ENCODE data around the gene KRT222. TPM values are rescaled to one million over a fixed set of nuclear protein-coding genes. Genes with fewer than 3 reads are reported as not detected.

The KRT222 gene
- under 1 TPM; 0.06 to 0.21 (median 0.17) TPM for polyA plus RNA-seq (ENCODE audit: insufficient read length in 3 of 3)
- long read RNA-seq, donor 1, result 0 reads
- long read RNA-seq, donor 2, result 0 reads
- long read RNA-seq, donor 3, result 0 reads
- long read RNA-seq, donor 4, result 0 reads
- long read RNA-seq, donor 5, result 0 reads
- long read RNA-seq, donor 6, result 0 reads
- long read RNA-seq, donor 7, result 0 reads
- long read RNA-seq, donor 8, result 0 reads
- long read RNA-seq, donor 9, result 0 reads
- long read RNA-seq, donor 10, result 0 reads
- long read RNA-seq, donor 11, result 0 reads
- long read RNA-seq, donor 12, result 0 reads
- long read RNA-seq, donor 13, result 0 reads
- long read RNA-seq, donor 14, result 0 reads
- long read RNA-seq, donor 15, result 0 reads
- long read RNA-seq, donor 16, partial matches to known transcripts, result 0 of 1 reads
- long read RNA-seq, donor 16, other reads (novel, unspliced or antisense), result 0 of 1 reads

GRCh38 chr17:40664582-40665333 is at the start of gene KRT222:
Gene KRT222, minus strand, starts transcription at chr17:40665177. Its CDS starts 78 bp downstream, at chr17:40665099.
- no peak for DNase-seq (ENCODE audit: extremely low read depth in 1 of 11, low read depth in 9 of 11, low spot score in 4 of 11)

DNA sequence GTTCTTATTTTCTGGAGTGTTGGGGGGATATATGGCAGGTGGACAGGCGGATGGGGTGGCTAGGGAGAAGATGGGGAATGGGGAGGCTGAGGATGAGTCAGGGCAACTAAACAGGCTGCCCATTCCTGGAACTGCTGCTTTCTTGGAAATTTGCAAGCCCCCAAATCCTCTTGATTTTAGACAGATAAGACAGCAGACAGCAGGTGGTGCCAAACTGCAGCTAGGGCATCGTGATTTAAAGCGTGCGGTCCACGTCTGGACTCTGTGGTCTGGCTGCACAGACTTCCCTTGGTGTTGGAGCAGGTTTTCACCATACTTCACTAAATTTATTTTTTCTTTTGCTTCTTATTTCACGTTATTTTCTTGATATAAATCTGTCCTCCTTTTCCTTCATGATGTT is 49.5 kb upstream of the KRT222 start:
- DNase-seq (ENCODE audit: extremely low read depth in 1 of 11, low read depth in 9 of 11, low spot score in 4 of 11), result no peak

DNA sequence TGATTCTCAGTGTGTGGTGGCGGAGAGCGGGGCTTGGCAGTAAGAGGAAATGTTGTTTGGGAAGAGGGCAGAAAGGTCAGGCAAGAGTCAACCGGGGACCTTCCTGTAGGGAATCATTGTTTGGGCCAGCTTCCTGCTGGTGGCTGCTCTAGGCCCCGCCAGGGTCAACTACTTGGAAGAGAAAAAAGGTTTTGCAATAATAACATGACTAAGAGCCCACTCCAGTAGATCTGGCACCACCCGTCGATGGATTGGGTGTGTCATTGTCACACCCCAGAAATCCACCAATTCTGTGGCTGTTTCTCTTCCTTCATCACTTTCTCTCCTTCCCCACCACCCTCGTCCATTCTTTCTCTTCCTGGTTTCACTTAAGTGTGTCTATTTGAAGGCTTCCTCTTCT is 42.8 kb upstream of the KRT222 start:
- no peak for DNase-seq (ENCODE audit: extremely low read depth in 1 of 11, low read depth in 9 of 11, low spot score in 4 of 11)

GRCh38 chr17:40705584-40705983 is 40.6 kb upstream of the KRT222 start:
- DNase-seq (ENCODE audit: extremely low read depth in 1 of 11, low read depth in 9 of 11, low spot score in 4 of 11), result no peak

- no peak for DNase-seq (ENCODE audit: extremely low read depth in 1 of 11, low read depth in 9 of 11, low spot score in 4 of 11)
Observed at GRCh38 chr17:40703652-40704051, 38.7 kb upstream of the KRT222 start, which contains the start of gene KRT24. Gene KRT24, minus strand, starts transcription at chr17:40703752. Its CDS starts 59 bp downstream, at chr17:40703693.

- no peak for DNase-seq (ENCODE audit: extremely low read depth in 1 of 11, low read depth in 9 of 11, low spot score in 4 of 11)
Observed at GRCh38 chr17:40702271-40702670, 37.3 kb upstream of the KRT222 start.

- no peak for DNase-seq (ENCODE audit: extremely low read depth in 1 of 11, low read depth in 9 of 11, low spot score in 4 of 11)
Observed at GRCh38 chr17:40699853-40700252, 34.9 kb upstream of the KRT222 start.

DNA sequence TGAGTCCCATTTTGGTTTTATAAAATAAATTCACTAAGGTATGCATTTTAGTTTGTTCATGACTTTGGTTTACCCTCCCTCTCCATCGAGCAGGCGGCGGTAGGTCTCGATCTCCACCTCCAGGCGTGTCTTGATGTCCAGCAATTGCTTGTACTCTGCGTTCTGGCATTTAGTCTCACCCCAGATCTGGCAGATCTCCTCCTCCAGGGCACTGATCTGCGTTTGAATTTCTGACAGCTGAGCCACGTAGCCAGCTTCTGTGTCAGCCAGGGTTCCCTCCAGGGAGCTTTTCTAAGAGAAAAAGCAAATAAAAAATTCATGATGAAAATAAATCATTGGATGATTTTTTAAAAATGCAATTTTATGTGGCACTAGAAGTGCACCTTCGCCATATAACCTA is 34.4 kb upstream of the KRT222 start:
- DNase-seq (ENCODE audit: extremely low read depth in 1 of 11, low read depth in 9 of 11, low spot score in 4 of 11), result no peak

DNA sequence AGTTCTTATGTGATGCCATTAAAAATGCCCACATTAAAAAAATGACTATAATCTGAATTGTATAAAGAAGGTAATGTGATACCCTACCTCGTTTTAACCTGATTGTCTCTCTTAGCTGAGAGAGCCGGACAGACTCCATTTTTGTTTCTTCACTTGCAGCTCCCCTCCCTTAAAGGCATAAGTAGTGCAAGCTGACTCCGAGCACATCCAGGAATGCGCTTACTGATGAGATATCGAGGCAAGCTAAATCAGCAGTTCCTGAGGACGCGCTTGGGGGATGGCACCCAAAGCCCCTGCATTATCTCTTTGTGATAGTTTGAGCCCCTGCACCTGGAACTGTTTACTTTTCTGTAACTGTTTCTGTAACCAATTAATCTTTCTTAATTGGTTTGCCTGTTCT is 32.3 kb upstream of the KRT222 start:
- DNase-seq (ENCODE audit: extremely low read depth in 1 of 11, low read depth in 9 of 11, low spot score in 4 of 11), result peak in 1 of 11 donors; percentile 12

DNA sequence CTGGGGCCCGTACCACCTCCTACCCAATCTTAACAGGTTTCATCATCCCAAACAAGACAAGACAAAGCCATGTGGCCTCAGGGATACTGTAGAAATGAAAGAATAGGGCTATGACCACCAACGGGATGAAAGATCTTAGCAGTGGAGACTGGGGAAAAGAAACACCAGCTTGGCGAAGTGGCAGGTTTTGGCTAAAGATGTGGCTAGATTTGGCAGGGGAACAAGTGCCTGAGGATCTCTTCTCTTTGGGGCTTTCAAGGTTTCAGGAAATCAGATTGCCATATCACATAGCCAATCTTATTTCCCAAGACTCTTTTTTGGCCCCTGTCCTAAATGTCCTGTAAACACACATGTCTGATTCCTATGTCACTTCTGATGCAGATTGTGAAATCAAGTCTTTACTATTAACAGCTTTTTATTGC is 31.7 kb upstream of the KRT222 start:
- DNase-seq (ENCODE audit: extremely low read depth in 1 of 11, low read depth in 9 of 11, low spot score in 4 of 11), result no peak

- peak in 1 of 11 donors; percentile 13 for DNase-seq (ENCODE audit: extremely low read depth in 1 of 11, low read depth in 9 of 11, low spot score in 4 of 11)
Observed at GRCh38 chr17:40695874-40696472, 31.0 kb upstream of the KRT222 start.

DNA sequence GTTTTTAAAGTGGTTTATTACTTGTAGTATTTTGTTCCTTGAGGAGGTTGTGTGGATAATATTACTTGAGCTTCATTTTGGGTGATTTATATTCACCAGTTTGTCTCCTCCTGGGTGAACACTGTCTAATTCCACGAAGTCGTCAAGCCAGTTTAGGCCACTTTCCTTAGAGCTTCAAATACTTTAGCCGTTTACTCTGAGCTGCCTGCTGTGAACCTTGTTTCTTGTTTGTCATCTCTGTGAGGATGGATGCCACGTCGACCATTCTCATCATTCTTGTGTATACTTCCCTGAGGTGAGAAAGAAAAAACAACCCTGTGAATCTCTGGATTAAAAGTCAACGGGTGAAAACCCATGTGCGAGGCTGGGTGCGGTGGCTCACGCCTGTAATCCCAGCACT is 29.6 kb upstream of the KRT222 start:
- DNase-seq (ENCODE audit: extremely low read depth in 1 of 11, low read depth in 9 of 11, low spot score in 4 of 11), result peak in 1 of 11 donors; percentile 17

- no peak for DNase-seq (ENCODE audit: extremely low read depth in 1 of 11, low read depth in 9 of 11, low spot score in 4 of 11)
Observed at GRCh38 chr17:40687106-40687505, 22.1 kb upstream of the KRT222 start.

DNA sequence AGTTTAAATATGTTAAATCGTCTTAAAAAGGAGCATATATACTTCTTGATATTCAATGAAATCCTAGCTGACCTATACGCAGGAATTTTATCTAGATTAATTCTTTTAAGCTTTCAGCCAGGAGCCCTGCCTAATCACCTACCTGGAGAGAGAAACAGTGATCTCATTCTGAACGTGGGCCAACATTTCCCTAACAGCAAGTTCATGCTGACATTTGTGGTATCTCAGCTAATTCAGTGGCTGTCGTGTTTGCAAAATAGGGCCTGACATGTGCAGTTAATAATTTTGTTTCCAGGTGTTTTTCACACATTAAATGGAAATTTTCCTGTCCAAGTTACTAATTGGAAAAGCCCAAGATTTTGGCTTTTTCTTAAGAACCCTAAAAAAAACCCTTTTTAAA is 21.2 kb upstream of the KRT222 start:
- DNase-seq (ENCODE audit: extremely low read depth in 1 of 11, low read depth in 9 of 11, low spot score in 4 of 11), result no peak

- no peak for DNase-seq (ENCODE audit: extremely low read depth in 1 of 11, low read depth in 9 of 11, low spot score in 4 of 11)
Observed at GRCh38 chr17:40680998-40681397, 16.0 kb upstream of the KRT222 start.

- no peak for DNase-seq (ENCODE audit: extremely low read depth in 1 of 11, low read depth in 9 of 11, low spot score in 4 of 11)
Observed at GRCh38 chr17:40679523-40679907, 14.5 kb upstream of the KRT222 start.

GRCh38 chr17:40678902-40679522 is 14.0 kb upstream of the KRT222 start:
- DNase-seq (ENCODE audit: extremely low read depth in 1 of 11, low read depth in 9 of 11, low spot score in 4 of 11), result no peak

DNA sequence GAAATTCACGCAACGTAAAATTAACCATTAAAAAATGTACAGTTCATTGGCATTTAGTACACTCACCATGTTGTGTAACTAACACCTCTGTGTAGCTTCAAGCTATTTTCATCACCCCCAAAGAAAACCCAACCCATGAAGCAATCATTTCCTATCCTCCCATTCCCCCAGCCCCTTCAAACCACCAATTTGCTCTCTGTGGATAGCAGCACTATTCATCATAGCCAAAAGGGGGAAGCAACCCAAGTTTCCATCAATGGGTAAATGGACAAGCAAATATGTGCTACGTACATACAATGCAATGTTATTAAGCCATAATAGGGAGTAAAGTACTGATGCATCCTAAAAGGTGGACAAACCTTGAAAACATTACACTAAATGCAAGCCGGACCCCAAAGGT is 10.9 kb upstream of the KRT222 start:
- no peak for DNase-seq (ENCODE audit: extremely low read depth in 1 of 11, low read depth in 9 of 11, low spot score in 4 of 11)

DNA sequence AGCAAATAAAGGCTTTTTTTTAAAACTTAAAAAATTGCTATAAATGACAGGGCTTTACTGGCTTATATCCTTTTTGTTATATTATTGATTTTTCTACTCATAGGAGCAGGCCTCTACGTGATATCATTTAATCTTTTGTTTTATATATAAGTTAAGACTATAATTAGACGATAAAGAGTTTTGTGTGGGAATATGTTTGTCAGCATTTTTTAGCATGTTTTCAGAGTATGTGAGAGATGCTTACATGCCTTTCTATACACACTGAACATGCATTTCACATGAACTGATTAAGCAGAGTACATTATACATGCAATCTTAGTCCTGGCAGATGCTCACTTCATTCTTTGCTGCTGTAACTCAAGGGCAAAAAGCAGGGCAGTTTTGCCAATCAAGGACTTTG is 7.7 kb upstream of the KRT222 start:
- DNase-seq (ENCODE audit: extremely low read depth in 1 of 11, low read depth in 9 of 11, low spot score in 4 of 11), result no peak
